GM10847 (cell line): ENCODE measurements around the gene ARID5B.

Source experiments
- POLR2A ChIP-seq: IDR thresholded peaks from 2 replicates; pipeline ENCODE4 v1.6.1; 2011; ENCODE audit not compliant: insufficient read length; ENCODE audit errors: extremely low read depth

Gene ARID5B

DNA sequence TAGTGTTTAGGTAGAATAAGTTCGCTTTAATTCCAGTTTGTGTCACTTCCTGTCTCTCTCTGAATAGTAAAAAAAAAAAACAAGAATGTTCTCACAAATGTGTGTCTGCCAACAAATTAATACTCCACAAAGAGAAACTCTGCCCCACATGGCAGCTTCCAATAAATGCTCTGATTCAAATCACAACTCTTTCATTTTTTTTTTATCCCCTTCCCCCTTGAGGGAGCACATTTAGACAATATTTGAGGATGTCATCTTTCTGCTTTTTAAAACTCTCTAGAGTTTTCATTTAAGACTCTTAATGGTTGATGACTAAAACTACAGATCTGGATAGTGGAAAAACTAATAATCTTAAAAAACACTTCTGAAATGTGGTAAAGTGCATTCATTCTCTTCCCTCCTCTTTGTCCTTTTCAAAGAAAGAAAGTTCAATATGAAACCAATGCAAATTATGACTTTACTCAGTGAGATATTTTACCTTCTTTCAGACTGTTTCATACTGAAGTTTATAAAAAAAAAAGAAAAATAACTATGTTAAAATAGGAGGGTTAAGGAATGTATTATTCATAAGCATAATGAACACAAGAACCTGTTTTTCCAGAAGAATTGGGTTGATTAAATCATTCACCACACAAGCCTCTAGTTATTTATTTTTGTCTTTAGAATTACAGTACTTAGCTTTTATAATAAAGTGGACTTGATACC is 42.3 kb downstream of the ARID5B start:
- no peak for TF ChIP-seq POLR2A

- no peak for TF ChIP-seq POLR2A
These were observed 43.1 kb downstream of the ARID5B start for GRCh38 chr10:61944410-61945147.

- no peak for TF ChIP-seq POLR2A
These were observed 48.2 kb downstream of the ARID5B start for GRCh38 chr10:61949687-61950086.

- TF ChIP-seq POLR2A = no peak
These were observed 49.1 kb downstream of the ARID5B start for GRCh38 chr10:61950449-61951143.

GRCh38 chr10:61951144-61951483 is 49.6 kb downstream of the ARID5B start:
- no peak for TF ChIP-seq POLR2A

DNA sequence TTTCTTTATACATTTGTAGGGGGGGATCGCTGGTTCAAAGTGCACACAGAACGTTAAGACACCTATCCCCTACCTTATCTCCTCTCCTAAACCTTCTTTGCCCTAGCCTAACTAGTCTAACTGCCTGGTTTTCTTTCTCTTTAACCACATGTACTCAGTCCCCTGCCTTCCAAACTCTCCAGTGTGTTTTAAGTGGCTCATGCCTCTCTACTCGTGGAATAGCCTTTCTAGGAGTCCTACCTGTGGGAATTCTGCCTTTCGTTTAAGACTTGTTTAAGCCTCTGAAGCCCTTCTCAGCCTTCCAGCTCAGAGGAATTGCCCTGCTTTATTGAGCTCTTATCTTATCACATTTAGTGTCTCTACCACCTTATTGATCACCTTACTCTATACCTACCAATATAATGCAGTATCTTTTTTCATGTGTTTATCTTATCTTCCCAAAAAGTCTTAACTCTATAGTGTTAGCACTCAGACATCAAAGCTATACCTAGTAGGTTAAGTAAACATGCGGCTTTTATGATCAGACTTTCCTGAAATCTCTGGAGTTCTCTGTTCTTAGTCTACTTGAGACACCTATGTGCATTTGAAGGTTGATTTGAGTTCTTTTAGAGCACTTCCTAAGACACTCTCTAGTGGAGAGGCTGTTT is 50.7 kb downstream of the ARID5B start:
- no peak for TF ChIP-seq POLR2A

- no peak for TF ChIP-seq POLR2A
These were observed 51.7 kb downstream of the ARID5B start for GRCh38 chr10:61953183-61953582.

GRCh38 chr10:61957806-61958205 is 56.3 kb downstream of the ARID5B start:
- TF ChIP-seq POLR2A = no peak

- no peak for TF ChIP-seq POLR2A
These were observed 56.8 kb downstream of the ARID5B start for GRCh38 chr10:61958311-61958710.

- no peak for TF ChIP-seq POLR2A
These were observed 57.3 kb downstream of the ARID5B start for GRCh38 chr10:61958805-61959204.

- no peak for TF ChIP-seq POLR2A
These were observed 58.3 kb downstream of the ARID5B start for GRCh38 chr10:61959814-61960213.

GRCh38 chr10:61960396-61961120 is 59.1 kb downstream of the ARID5B start:
- no peak for TF ChIP-seq POLR2A

DNA sequence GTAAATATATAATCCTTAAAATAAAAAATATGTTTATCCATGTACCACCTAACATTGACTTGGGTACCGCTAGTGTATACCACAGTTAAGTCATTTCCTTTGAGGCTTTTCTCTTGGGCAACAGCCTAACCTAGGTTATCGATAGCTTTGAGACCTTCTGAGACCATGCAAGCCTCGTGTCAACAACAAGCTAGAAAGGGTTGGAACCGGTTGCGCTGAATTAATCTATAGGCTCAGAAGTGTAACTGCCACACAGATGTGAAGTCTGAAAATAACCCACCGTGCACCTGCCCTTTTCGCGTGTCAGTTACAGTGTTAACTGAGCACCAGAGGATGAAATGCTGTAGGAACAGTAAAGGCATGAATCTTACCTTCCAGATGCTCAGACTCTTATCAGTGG is 59.8 kb downstream of the ARID5B start:
- TF ChIP-seq POLR2A = no peak

GRCh38 chr10:61962971-61963370 is 61.5 kb downstream of the ARID5B start:
- no peak for TF ChIP-seq POLR2A

- TF ChIP-seq POLR2A = no peak
These were observed 62.2 kb downstream of the ARID5B start for GRCh38 chr10:61963669-61964058.
